SK-N-SH (cell line): ENCODE measurements around the gene KLHL35. TPM values are rescaled to one million over a fixed set of nuclear protein-coding genes. Genes with fewer than 3 reads are reported as not detected.
A peak's percentile ranks its signal among the peaks of the same experiment; 100 is the strongest.

Source experiments
- CTCF ChIA-PET: fragments of 300-600, 350-600 bp; formaldehyde crosslinking; extraction: SDS; loops from one replicate; lab custom pipeline; 2021; lab: Yijun Ruan, JAX
- POLR2A ChIA-PET: fragments of 350-600 bp; sonication (Branson Sonifier 250); formaldehyde crosslinking; extraction: SDS; loops from one replicate; lab custom pipeline; 2020; ENCODE audit warnings: antibody characterized with exemption, inconsistent platforms; lab: Yijun Ruan, JAX
- DNase-seq: peaks from one replicate; pipeline ENCODE4 v3.0.0; 2012
- H2AFZ ChIP-seq: fragments of 200-600 bp; sonication (generic); 2 replicates; pipeline ENCODE4 v1.8.1; 2016; ENCODE audit warnings: antibody characterized with exemption, mild to moderate bottlenecking, low read depth
- H3F3A ChIP-seq: fragments of 200-600 bp; sonication (generic); replicated peaks from 2 replicates; pipeline ENCODE3; 2016; ENCODE audit warnings: antibody characterized with exemption, mild to moderate bottlenecking; ENCODE audit not compliant: insufficient read depth
- H3K27ac ChIP-seq, 2 experiments: fragments of 200-500 bp in 1 of 2; fragments of 200-600 bp in 1 of 2; sonication (Bioruptor generic) in 1 of 2; sonication (generic), shearing (Covaris generic) in 1 of 2; 2 replicates each; pipeline versions ENCODE4 v1.5.1 to v1.6.1; 2014 to 2016; ENCODE audit warnings: low read depth in 2 of 2, inconsistent platforms in 1 of 2, low read length in 1 of 2, mild to moderate bottlenecking in 1 of 2, mixed read lengths in 1 of 2
- H3K27me3 ChIP-seq: fragments of 200-600 bp; sonication (generic), shearing (Covaris generic); 2 replicates; pipeline ENCODE4 v1.6.1; 2016; ENCODE audit warnings: mixed run types; ENCODE audit not compliant: insufficient read depth
- H3K36me3 ChIP-seq, 2 experiments: fragments of 200-500 bp in 1 of 2; fragments of 200-600 bp in 1 of 2; sonication (Bioruptor generic) in 1 of 2; sonication (generic) in 1 of 2; replicated peaks in 1 of 2; 2 replicates each; pipeline versions ENCODE3 to v1.5.1; 2014 to 2016; ENCODE audit warnings: low read length in 1 of 2, mild to moderate bottlenecking in 1 of 2; ENCODE audit not compliant: insufficient read depth in 2 of 2, control insufficient read depth in 1 of 2
- H3K4me1 ChIP-seq, 2 experiments: fragments of 200-500 bp in 1 of 2; fragments of 200-600 bp in 1 of 2; sonication (Bioruptor generic) in 1 of 2; sonication (generic), shearing (Covaris generic) in 1 of 2; 2 replicates each; pipeline versions ENCODE4 v1.5.1 to v1.6.1; 2014 to 2016; ENCODE audit warnings: low read depth in 1 of 2, low read length in 1 of 2, mixed run types in 1 of 2; ENCODE audit not compliant: insufficient read depth in 2 of 2, control insufficient read depth in 1 of 2
- H3K4me2 ChIP-seq: fragments of 200-600 bp; sonication (generic), shearing (Covaris generic); 2 replicates; pipeline ENCODE4 v1.6.1; 2017; ENCODE audit warnings: mixed run types
- H3K4me3 ChIP-seq, 2 experiments: fragments of 200-500 bp in 1 of 2; fragments of 200-600 bp in 1 of 2; sonication (Bioruptor generic) in 1 of 2; sonication (generic), shearing (Covaris generic) in 1 of 2; 2 replicates each; pipeline versions ENCODE4 v1.5.1 to v1.8.1; 2014 to 2016; ENCODE audit warnings: low read depth in 2 of 2, inconsistent platforms in 1 of 2, low read length in 1 of 2, mild to moderate bottlenecking in 1 of 2, mixed read lengths in 1 of 2, moderate library complexity in 1 of 2
- H3K79me2 ChIP-seq: fragments of 200-600 bp; sonication (generic); 2 replicates; pipeline ENCODE4 v1.8.1; 2017; ENCODE audit warnings: mild to moderate bottlenecking; ENCODE audit not compliant: insufficient read depth
- H3K9ac ChIP-seq: fragments of 200-600 bp; sonication (generic); 2 replicates; pipeline ENCODE4 v1.6.1; 2017; ENCODE audit warnings: mixed run types
- H3K9me2 ChIP-seq: fragments of 200-600 bp; sonication (generic); 2 replicates; pipeline ENCODE4 v1.6.1; 2017; ENCODE audit warnings: mixed run types
- H3K9me3 ChIP-seq: fragments of 200-600 bp; sonication (generic); 2 replicates; pipeline ENCODE4 v1.6.1; 2017; ENCODE audit warnings: mixed run types, mild to moderate bottlenecking, moderate library complexity
- H4K20me1 ChIP-seq: fragments of 200-600 bp; sonication (generic); 2 replicates; pipeline ENCODE4 v1.6.1; 2017; ENCODE audit warnings: mild to moderate bottlenecking, mixed run types; ENCODE audit not compliant: insufficient read depth
- CHD2 ChIP-seq: fragments of 150-350 bp; IDR thresholded peaks from 2 replicates; pipeline ENCODE4 v1.6.1; 2018; ENCODE audit warnings: low read length; ENCODE audit not compliant: partially characterized antibody
- CTCF ChIP-seq: fragments of 200-600 bp; sonication (generic); IDR thresholded peaks from 2 replicates; pipeline ENCODE4 v1.6.1; 2017; ENCODE audit warnings: antibody characterized with exemption, mild to moderate bottlenecking, moderate library complexity
- GABPA ChIP-seq: IDR thresholded peaks from 2 replicates; pipeline ENCODE4 v1.4.0; 2012; ENCODE audit warnings: low read depth, mild to moderate bottlenecking
- GATA2 ChIP-seq: sonication (generic); formaldehyde crosslinking; IDR thresholded peaks from 2 replicates; pipeline ENCODE4 v1.5.0; 2020; ENCODE audit warnings: mild to moderate bottlenecking, missing genetic modification reagents
- IRF3 ChIP-seq: fragments of 150-350 bp; IDR thresholded peaks from 2 replicates; pipeline ENCODE4 v1.6.1; 2016; ENCODE audit warnings: mild to moderate bottlenecking, low read depth, low read length
- JUND ChIP-seq: IDR thresholded peaks from 2 replicates; pipeline ENCODE4 v1.4.0; 2012
- MAX ChIP-seq: IDR thresholded peaks from 2 replicates; pipeline ENCODE4 v1.4.0; 2012; ENCODE audit warnings: low read depth
- PBX3 ChIP-seq: IDR thresholded peaks from 2 replicates; pipeline ENCODE4; 2012
- POLR2AphosphoS5 ChIP-seq: IDR thresholded peaks from 2 replicates; pipeline ENCODE4 v1.6.1; 2012; ENCODE audit warnings: low read depth, low read length
- REST ChIP-seq: IDR thresholded peaks from 2 replicates; pipeline ENCODE4 v1.6.1; 2012; ENCODE audit warnings: mild to moderate bottlenecking, low read depth, low read length, moderate library complexity
- RFX5 ChIP-seq: IDR thresholded peaks from 2 replicates; pipeline ENCODE4 v1.6.1; 2012; ENCODE audit warnings: mild to moderate bottlenecking, improper control_type of control experiment, low read length
- SIN3A ChIP-seq: IDR thresholded peaks from 2 replicates; pipeline ENCODE4 v1.6.1; 2012; ENCODE audit warnings: low read depth, mild to moderate bottlenecking, low read length, moderate library complexity, borderline replicate concordance
- TCF12 ChIP-seq: IDR thresholded peaks from 2 replicates; pipeline ENCODE4 v1.4.0; 2012
- USF1 ChIP-seq: IDR thresholded peaks from 2 replicates; pipeline ENCODE4 v1.4.0; 2012; ENCODE audit warnings: low read depth, borderline replicate concordance
- YY1 ChIP-seq: IDR thresholded peaks from 2 replicates; pipeline ENCODE4 v1.4.0; 2012; ENCODE audit warnings: low read depth, mild to moderate bottlenecking
- ZBTB33 ChIP-seq: IDR thresholded peaks from 2 replicates; pipeline ENCODE4 v1.4.0; 2012; ENCODE audit warnings: low read depth, borderline replicate concordance
- WGBS: methylation state at CpG from one replicate; pipeline ENCODE4 v1.1.6; 2017; ENCODE audit warnings: low lambda C conversion rate; 5-methylcytosine and 5-hydroxymethylcytosine counted together
- polyA plus RNA-seq, 3 experiments: library from polyadenylated mRNA; depleted of rRNA; stranded (reverse); fragments of >200 nt; gene quantifications; 2 replicates each; pipeline ENCODE4 v1.2.3, GENCODE V29; 2012

The KLHL35 gene
- polyA plus RNA-seq, 1 of the 3 experiments (the other 2 are of a cell fraction): 1.7 TPM

- peaks cover 22 to 35% of the 10 kb centered on the region in 2 experiments for H3K4me1 ChIP-seq
- peak overlapping the region; percentile 91 to 93 for H3K27ac ChIP-seq
- WGBS: 1% methylated on average over 11 of the region's 11 CpGs
- peaks cover 60% of the 10 kb centered on the region for H3K79me2 ChIP-seq
- H3K4me2 ChIP-seq: peak overlapping the region; percentile 75
- peak overlapping the region; percentile 92 for H3K9ac ChIP-seq
- POLR2A ChIA-PET: interaction anchor here (1.1 to 2.0 kb wide), 3 partner anchors 28 to 154 kb away, joined by 3 to 7 read pairs (median 5); no protein-coding TSS in a partner anchor
- no peak for DNase-seq
- peaks cover 29% of the 10 kb centered on the region for H3F3A ChIP-seq
- peak overlapping the region; percentile 90 to 93 for H3K4me3 ChIP-seq
- TF ChIP-seq TCF12 (no peak), MAX (no peak), CHD2 (no peak), SIN3A (no peak; the same call in 1 of the 2 replicates), GABPA (no peak), PBX3 (no peak), JUND (no peak), GATA2 (no peak), RFX5 (no peak), IRF3 (no peak), YY1 (no peak), REST (no peak), POLR2AphosphoS5 (no peak), USF1 (no peak), ZBTB33 (no peak), CTCF (no peak)
- H2AFZ ChIP-seq: no peak overlapping the region
- CTCF ChIA-PET: interaction anchor here (0.6 to 5.6 kb wide), 11 partner anchors 12 to 260 kb away, joined by 3 to 35 read pairs (median 4); partner anchors contain the start of gene GDPD5
- H4K20me1 ChIP-seq: peaks cover 56% of the 10 kb centered on the region
- peaks cover 42 to 43% of the 10 kb centered on the region in 2 experiments for H3K36me3 ChIP-seq
- no peaks in the 10 kb centered on the region for H3K9me3 ChIP-seq
- no peaks in the 10 kb centered on the region for H3K9me2 ChIP-seq
- H3K27me3 ChIP-seq: no peaks in the 10 kb centered on the region
Observed at GRCh38 chr11:75400146-75400865, 32.7 kb downstream of the KLHL35 start.
